NCI-H1048 (cell line): ENCODE data around the gene PARP2.

ENCODE experiments used
- DNase-seq: peaks from one replicate; lab custom pipeline; 2025; lab: John Stamatoyannopoulos, UW

PARP2 gene

DNA sequence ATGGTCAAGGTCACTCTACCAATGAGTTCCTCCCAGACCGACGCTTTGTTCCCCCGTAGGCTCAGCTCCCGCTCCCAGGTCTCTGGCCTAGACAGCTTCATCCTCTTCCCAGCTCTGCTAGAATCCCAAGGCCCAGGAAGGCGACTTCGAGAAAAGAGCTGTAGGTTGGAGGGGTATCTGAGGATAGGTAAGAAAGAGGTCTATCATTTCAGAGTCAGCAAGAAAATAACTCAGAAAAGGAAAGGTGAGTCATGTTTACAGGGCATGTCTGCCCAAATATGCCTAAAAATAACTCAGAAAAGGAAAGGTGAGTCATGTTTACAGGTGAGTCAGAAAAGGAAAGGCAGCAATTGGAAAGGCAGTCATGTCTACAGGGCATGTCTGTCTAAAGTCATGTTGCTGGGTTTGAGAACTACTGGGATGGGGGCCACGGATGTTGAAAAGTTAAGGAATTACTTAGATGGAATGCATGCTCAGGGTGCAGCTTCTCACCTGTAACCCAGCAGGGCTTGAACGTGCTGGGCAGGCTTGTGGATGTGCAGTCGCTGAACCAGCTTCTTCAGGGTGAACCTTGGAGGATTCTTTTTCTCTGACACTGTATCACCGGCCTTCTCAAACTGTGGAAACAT, 57.6 kb downstream of the PARP2 start:
- no peak for DNase-seq

DNA sequence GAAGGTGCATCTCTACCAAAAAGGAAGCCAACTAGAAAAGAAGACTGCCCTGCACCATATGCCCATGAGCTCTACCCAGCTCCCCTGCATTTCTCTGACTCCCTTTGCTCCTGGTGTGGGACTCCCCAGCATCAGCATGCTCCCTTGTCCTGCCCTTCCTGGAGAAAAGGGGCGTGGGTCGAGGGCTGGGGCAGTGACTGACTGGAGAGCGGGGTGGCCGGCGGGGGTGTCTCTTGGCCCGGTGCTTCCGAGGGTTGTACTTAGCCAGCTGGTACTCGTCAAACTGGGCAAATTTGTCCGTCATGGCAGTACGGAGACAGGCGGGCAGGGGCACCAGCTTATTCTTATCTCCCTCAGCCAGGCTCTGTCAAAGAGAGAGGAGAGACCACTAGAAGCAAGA, 60.1 kb downstream of the PARP2 start:
- DNase-seq = no peak
